GM12878 (cell line): ENCODE results near the gene CACNA2D3.

Experiments used
- CTCF ChIP-seq, 3 experiments: IDR thresholded peaks in 2 of 3; conservative IDR thresholded peaks in 1 of 3; 2 replicates each; pipeline ENCODE4 v1.5.1; 2011; ENCODE audit warnings: low read depth in 3 of 3, low read length in 3 of 3, mild to moderate bottlenecking in 3 of 3, control low read depth in 2 of 3, moderate library complexity in 2 of 3, inconsistent platforms in 1 of 3, mixed read lengths in 1 of 3; ENCODE audit not compliant: control insufficient read depth in 2 of 3, insufficient read depth in 1 of 3; ENCODE audit errors: extremely low read depth in 1 of 3
- POLR2A ChIP-seq: IDR thresholded peaks from 2 replicates; pipeline ENCODE4 v1.6.1; 2011; ENCODE audit warnings: low read depth, mild to moderate bottlenecking, low read length

GRCh38 chr3:54759166-54759565, 636.8 kb downstream of the CACNA2D3 start:
- TF ChIP-seq POLR2A (no peak), CTCF (IDR thresholded peaks at IDR 0.05 in 2 of 3, conservative IDR thresholded peaks at IDR 0.05 in 1 of 3; ENCODE audit: control insufficient read depth in 2 of 3, extremely low read depth in 1 of 3, insufficient read depth in 1 of 3, low read depth in 3 of 3, low read length in 3 of 3) (no peak)
